Measurements from ENCODE around the gene PGP.

The PGP gene

GRCh38 chr16:2187212-2187611 lies 27.4 kb downstream of the PGP start:
- peaks cover 0 to 5% of the 10 kb centered on the region in 2 donors for H3K27me3 ChIP-seq
- H3K36me3 ChIP-seq: no peaks in the 10 kb centered on the region
- no peak overlapping the region for H3K4me3 ChIP-seq
- intact Hi-C loops (cut with DNase I; ENCODE audit: low total_unique reads): no loop called here
- no peaks in the 10 kb centered on the region for H3K9me3 ChIP-seq
- TF ChIP-seq, protein P1, sequence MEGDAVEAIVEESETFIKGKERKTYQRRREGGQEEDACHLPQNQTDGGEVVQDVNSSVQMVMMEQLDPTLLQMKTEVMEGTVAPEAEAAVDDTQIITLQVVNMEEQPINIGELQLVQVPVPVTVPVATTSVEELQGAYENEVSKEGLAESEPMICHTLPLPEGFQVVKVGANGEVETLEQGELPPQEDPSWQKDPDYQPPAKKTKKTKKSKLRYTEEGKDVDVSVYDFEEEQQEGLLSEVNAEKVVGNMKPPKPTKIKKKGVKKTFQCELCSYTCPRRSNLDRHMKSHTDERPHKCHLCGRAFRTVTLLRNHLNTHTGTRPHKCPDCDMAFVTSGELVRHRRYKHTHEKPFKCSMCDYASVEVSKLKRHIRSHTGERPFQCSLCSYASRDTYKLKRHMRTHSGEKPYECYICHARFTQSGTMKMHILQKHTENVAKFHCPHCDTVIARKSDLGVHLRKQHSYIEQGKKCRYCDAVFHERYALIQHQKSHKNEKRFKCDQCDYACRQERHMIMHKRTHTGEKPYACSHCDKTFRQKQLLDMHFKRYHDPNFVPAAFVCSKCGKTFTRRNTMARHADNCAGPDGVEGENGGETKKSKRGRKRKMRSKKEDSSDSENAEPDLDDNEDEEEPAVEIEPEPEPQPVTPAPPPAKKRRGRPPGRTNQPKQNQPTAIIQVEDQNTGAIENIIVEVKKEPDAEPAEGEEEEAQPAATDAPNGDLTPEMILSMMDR (IDR thresholded peaks at IDR 0.05): no peak
- DNase-seq: no peak
- no peaks in the 10 kb centered on the region for H3K4me1 ChIP-seq
- no peak overlapping the region for H3K27ac ChIP-seq

GRCh38 chr16:2186505-2186904 lies 28.1 kb downstream of the PGP start:
- Histone ChIP-seq H3K4me1 (no peaks in the 10 kb centered on the region), H3K36me3 (no peaks in the 10 kb centered on the region), H3K4me3 (no peak overlapping the region), H3K9me3 (no peaks in the 10 kb centered on the region), H3K27ac (no peak overlapping the region), H3K27me3 (peaks cover 0 to 5% of the 10 kb centered on the region in 2 donors)
- intact Hi-C loops (cut with DNase I; ENCODE audit: low total_unique reads): no loop called here
- TF ChIP-seq, protein P1 (IDR thresholded peaks at IDR 0.05): no peak
- DNase-seq: no peak

DNA sequence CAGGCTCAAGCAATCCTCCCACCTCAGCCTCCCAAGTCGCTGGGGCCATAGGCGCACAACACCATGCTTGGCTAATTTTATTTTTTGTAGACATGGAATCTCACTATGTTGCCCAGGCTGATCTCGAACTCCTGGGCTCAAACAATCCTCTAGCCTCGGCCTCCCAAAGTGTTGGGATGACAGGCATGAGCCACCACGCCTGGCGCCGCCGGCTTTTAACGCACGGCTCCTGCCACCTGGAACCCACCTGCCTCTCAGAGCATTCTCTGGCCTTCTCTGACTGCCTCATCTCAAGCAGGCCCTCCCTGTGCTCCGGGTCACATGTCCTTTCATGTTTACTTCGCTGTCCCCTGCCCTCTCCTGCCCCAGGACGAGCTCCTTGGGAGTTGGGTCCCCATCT lies 28.6 kb downstream of the PGP start:
- H3K27me3 ChIP-seq: peaks cover 0 to 5% of the 10 kb centered on the region in 2 donors
- H3K27ac ChIP-seq: no peak overlapping the region
- no peak for DNase-seq
- no peaks in the 10 kb centered on the region for H3K9me3 ChIP-seq
- no peaks in the 10 kb centered on the region for H3K4me1 ChIP-seq
- intact Hi-C loops (cut with DNase I; ENCODE audit: low total_unique reads): no loop called here
- no peaks in the 10 kb centered on the region for H3K36me3 ChIP-seq
- H3K4me3 ChIP-seq: no peak overlapping the region
- TF ChIP-seq, protein P1 (IDR thresholded peaks at IDR 0.05): no peak

DNA sequence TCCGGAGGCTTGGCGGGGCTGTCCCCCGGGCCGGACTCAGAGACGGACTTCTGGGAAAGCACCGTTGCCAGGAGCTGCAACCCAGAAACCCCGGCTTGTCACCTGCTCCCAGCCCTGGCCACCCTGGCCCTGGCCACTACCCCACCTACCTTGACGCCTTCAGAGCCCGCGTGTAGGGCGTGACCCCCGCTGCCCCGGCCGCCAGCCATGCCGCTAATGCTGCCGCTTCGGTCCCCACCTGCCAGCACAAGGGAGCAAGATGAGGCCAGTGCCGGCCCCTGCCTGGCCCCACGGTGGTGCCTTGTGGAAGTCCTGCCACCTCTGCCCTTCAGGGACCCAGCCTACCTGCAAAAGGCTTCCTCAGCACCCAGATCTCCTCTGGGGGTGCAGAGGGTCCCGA lies 29.7 kb downstream of the PGP start:
- Histone ChIP-seq H3K27me3 (peaks cover 0 to 7% of the 10 kb centered on the region in 2 donors), H3K27ac (no peak overlapping the region), H3K4me1 (no peaks in the 10 kb centered on the region), H3K9me3 (no peaks in the 10 kb centered on the region), H3K36me3 (no peaks in the 10 kb centered on the region), H3K4me3 (no peak overlapping the region)
- TF ChIP-seq, protein P1 (IDR thresholded peaks at IDR 0.05): no peak
- no peak for DNase-seq
- intact Hi-C loops (cut with DNase I; ENCODE audit: low total_unique reads): no loop called here

DNA sequence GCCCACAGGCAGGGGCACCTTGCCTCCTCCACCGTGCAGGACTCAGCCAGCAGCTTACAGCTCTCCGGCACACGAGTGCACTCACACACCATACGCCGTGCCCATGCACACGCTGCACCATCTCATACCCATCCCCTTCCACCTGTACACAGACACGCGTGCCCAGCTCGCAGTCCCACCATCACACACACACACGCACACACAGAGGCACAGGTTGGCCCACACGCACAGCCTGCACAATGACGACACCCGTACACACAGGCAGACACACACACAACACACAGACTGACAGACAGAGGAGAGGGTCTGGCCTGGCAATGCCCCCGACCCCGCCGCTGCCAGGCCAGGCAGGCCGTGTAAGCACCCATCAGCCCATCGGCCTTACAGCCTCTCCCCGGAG lies 30.3 kb downstream of the PGP start:
- Histone ChIP-seq H3K36me3 (no peaks in the 10 kb centered on the region), H3K27me3 (peaks cover 0 to 10% of the 10 kb centered on the region in 2 donors), H3K27ac (no peak overlapping the region), H3K9me3 (no peaks in the 10 kb centered on the region), H3K4me1 (no peaks in the 10 kb centered on the region), H3K4me3 (no peak overlapping the region)
- intact Hi-C loops (cut with DNase I; ENCODE audit: low total_unique reads): no loop called here
- no peak for DNase-seq
- TF ChIP-seq, protein P1 (IDR thresholded peaks at IDR 0.05): no peak

GRCh38 chr16:2183671-2184070 lies 31.0 kb downstream of the PGP start:
- Histone ChIP-seq H3K27me3 (peaks cover 0 to 11% of the 10 kb centered on the region in 2 donors), H3K36me3 (no peaks in the 10 kb centered on the region), H3K9me3 (no peaks in the 10 kb centered on the region), H3K4me3 (no peak overlapping the region), H3K27ac (no peak overlapping the region), H3K4me1 (no peaks in the 10 kb centered on the region)
- intact Hi-C loops (cut with DNase I; ENCODE audit: low total_unique reads): no loop called here
- TF ChIP-seq, protein P1 (IDR thresholded peaks at IDR 0.05): no peak
- DNase-seq: no peak
